Measurements from ENCODE around the gene RBMS3. TPM values are rescaled to one million over a fixed set of nuclear protein-coding genes. Genes with fewer than 3 reads are reported as not detected.

Gene RBMS3
- total RNA-seq, 4 donors from 2014 or later, result 2.8 to 77.6 (median 13.7) TPM

DNA sequence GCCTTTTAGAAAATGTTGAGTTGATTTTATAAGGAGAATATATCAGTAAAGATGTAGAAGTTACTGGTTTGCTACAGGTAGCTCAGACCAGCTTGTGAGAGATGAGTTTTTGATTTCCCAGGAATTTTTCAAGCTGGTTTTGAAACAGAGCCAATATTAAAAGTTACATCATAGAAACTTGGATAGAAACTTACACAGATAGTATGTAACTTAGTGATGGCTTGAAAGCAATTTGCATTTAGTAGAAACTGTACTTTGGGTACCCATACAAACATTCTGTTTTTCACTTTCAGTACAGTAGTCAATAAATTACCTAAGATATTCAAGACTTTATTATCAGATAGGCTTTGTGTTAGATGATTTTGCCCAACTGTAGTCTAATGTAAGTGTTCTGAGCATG lies 93.4 kb downstream of the RBMS3 start:
- H3K36me3 ChIP-seq, result no peaks in the 10 kb centered on the region
- no peaks in the 10 kb centered on the region for H3K27me3 ChIP-seq
- H3K27ac ChIP-seq, result no peak overlapping the region
- DNase-seq, result no peak
- TF ChIP-seq, protein P1, sequence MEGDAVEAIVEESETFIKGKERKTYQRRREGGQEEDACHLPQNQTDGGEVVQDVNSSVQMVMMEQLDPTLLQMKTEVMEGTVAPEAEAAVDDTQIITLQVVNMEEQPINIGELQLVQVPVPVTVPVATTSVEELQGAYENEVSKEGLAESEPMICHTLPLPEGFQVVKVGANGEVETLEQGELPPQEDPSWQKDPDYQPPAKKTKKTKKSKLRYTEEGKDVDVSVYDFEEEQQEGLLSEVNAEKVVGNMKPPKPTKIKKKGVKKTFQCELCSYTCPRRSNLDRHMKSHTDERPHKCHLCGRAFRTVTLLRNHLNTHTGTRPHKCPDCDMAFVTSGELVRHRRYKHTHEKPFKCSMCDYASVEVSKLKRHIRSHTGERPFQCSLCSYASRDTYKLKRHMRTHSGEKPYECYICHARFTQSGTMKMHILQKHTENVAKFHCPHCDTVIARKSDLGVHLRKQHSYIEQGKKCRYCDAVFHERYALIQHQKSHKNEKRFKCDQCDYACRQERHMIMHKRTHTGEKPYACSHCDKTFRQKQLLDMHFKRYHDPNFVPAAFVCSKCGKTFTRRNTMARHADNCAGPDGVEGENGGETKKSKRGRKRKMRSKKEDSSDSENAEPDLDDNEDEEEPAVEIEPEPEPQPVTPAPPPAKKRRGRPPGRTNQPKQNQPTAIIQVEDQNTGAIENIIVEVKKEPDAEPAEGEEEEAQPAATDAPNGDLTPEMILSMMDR (IDR thresholded peaks at IDR 0.05), result no peak
- TF ChIP-seq POLR2A (IDR thresholded peaks at IDR 0.05), result no peak
- H3K9me3 ChIP-seq, result no peaks in the 10 kb centered on the region
- no peaks in the 10 kb centered on the region for H3K4me1 ChIP-seq
- H3K4me3 ChIP-seq, result no peak overlapping the region

DNA sequence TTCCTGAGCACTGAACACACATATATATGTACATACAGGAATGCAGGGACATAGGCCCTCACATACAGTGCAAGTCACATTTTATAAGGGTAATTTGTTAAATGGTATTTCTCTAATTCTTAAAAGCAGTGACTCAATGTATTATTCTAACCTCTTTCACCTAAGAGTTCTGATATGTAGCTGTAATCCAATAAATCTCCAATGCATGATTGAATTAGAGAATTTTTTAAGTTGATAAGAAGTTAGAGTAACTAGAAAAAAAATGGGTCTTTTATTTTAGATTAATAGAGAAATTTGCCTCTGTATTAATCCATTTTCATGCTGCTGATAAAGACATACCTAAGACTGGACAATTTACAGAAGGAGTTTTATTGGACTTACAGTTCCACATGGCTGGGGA lies 98.2 kb downstream of the RBMS3 start:
- Histone ChIP-seq H3K27ac (no peak overlapping the region), H3K9me3 (no peaks in the 10 kb centered on the region), H3K4me3 (no peak overlapping the region), H3K36me3 (no peaks in the 10 kb centered on the region), H3K4me1 (no peaks in the 10 kb centered on the region), H3K27me3 (no peaks in the 10 kb centered on the region)
- TF ChIP-seq, protein P1 (IDR thresholded peaks at IDR 0.05), result no peak
- no peak for TF ChIP-seq POLR2A (IDR thresholded peaks at IDR 0.05)
- no peak for DNase-seq

GRCh38 chr3:29381595-29381994 lies 100.7 kb downstream of the RBMS3 start:
- no peaks in the 10 kb centered on the region for H3K36me3 ChIP-seq
- TF ChIP-seq, protein P1 (IDR thresholded peaks at IDR 0.05), result no peak
- no peak for TF ChIP-seq POLR2A (IDR thresholded peaks at IDR 0.05)
- DNase-seq, result no peak
- no peak overlapping the region for H3K27ac ChIP-seq
- no peaks in the 10 kb centered on the region for H3K9me3 ChIP-seq
- no peaks in the 10 kb centered on the region for H3K4me1 ChIP-seq
- no peaks in the 10 kb centered on the region for H3K27me3 ChIP-seq
- no peak overlapping the region for H3K4me3 ChIP-seq

- Histone ChIP-seq H3K9me3 (no peaks in the 10 kb centered on the region), H3K27me3 (no peaks in the 10 kb centered on the region), H3K27ac (no peak overlapping the region), H3K36me3 (no peaks in the 10 kb centered on the region), H3K4me1 (no peaks in the 10 kb centered on the region), H3K4me3 (no peak overlapping the region)
- no peak for TF ChIP-seq POLR2A (IDR thresholded peaks at IDR 0.05)
- TF ChIP-seq, protein P1 (IDR thresholded peaks at IDR 0.05), result no peak
- no peak for DNase-seq
Measured at GRCh38 chr3:29382409-29382808, 101.5 kb downstream of the RBMS3 start.

DNA sequence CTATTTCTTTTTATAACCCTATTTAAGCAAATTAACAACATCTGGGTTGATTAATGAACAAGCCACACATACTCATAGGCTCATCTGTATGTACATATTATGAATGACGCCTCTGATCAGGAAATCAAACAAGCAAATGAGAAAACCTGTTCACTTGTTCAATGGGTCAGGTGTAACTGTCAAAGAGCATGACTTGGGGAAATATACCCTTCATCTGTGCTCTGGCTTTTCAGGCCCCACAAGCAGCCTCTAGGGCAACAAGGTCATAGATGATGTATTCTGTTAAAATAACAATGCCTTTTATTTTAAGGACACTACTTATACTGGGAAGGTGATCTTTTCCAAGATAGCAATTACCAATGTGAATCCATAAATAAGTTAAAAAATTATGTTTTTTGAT lies 102.0 kb downstream of the RBMS3 start:
- H3K4me1 ChIP-seq, result no peaks in the 10 kb centered on the region
- no peak for DNase-seq
- no peak overlapping the region for H3K27ac ChIP-seq
- H3K27me3 ChIP-seq, result no peaks in the 10 kb centered on the region
- TF ChIP-seq, protein P1 (IDR thresholded peaks at IDR 0.05), result no peak
- no peak for TF ChIP-seq POLR2A (IDR thresholded peaks at IDR 0.05)
- no peaks in the 10 kb centered on the region for H3K36me3 ChIP-seq
- H3K9me3 ChIP-seq, result no peaks in the 10 kb centered on the region
- no peak overlapping the region for H3K4me3 ChIP-seq

DNA sequence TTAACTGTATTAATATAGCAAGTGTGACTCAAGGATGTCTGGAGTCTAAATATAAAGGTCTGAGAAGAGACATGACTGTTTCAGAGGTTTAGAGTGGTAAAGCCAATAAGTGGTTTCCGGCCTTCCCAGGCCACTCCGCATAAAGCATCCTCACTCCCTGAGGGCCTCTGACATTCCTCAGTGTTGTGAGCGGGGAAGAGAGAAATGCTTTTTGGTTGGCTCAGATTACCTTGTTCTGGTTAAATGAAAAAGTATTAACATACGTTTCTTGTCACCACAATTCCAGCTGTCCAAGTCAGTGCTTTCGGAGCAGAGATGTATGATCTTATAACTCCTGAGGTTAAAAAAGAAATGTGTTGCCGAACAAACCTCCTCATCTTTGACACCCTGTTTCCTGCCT lies 103.8 kb downstream of the RBMS3 start:
- H3K9me3 ChIP-seq, result no peaks in the 10 kb centered on the region
- H3K27ac ChIP-seq, result no peak overlapping the region
- no peak overlapping the region for H3K4me3 ChIP-seq
- H3K27me3 ChIP-seq, result no peaks in the 10 kb centered on the region
- H3K36me3 ChIP-seq, result no peaks in the 10 kb centered on the region
- TF ChIP-seq, protein P1 (IDR thresholded peaks at IDR 0.05), result no peak
- no peak for TF ChIP-seq POLR2A (IDR thresholded peaks at IDR 0.05)
- no peaks in the 10 kb centered on the region for H3K4me1 ChIP-seq
- DNase-seq, result no peak
